Islet of Langerhans (tissue), 1 donor: Measurements from ENCODE around the gene TACC2.

Experiments used
- FAIRE-seq: peaks from one replicate; lab custom pipeline; 2011; peaks lifted over from hg19 to GRCh38; lab: Jason Lieb, UNC

The TACC2 gene

GRCh38 chr10:122252805-122253204, 263.8 kb downstream of the TACC2 start:
- FAIRE-seq: no peak

- FAIRE-seq: no peak
These were observed 264.6 kb downstream of the TACC2 start for GRCh38 chr10:122253605-122254004.

- no peak for FAIRE-seq
These were observed 265.9 kb downstream of the TACC2 start for GRCh38 chr10:122254831-122255230.

- no peak for FAIRE-seq
These were observed 266.7 kb downstream of the TACC2 start for GRCh38 chr10:122255509-122256301.

DNA sequence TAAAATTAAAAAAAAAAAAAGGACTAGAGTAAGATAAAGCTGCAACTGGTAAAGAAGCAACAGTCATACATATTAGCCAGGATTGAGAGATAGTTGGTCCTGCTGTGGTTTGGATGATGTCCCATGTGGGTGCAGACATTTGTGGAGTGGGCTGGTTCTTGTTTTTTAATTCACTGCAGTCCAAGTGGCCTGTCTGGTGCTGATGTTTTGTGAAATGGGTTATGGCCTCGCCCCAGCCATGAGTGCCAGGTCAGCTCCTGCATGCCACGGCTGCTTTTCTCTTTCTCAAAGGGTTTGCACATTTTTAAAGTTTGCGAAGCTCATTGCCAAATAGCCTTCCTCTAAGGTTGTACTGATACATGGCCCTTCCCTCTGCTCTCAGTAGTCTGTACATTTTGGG, 268.1 kb downstream of the TACC2 start:
- no peak for FAIRE-seq

DNA sequence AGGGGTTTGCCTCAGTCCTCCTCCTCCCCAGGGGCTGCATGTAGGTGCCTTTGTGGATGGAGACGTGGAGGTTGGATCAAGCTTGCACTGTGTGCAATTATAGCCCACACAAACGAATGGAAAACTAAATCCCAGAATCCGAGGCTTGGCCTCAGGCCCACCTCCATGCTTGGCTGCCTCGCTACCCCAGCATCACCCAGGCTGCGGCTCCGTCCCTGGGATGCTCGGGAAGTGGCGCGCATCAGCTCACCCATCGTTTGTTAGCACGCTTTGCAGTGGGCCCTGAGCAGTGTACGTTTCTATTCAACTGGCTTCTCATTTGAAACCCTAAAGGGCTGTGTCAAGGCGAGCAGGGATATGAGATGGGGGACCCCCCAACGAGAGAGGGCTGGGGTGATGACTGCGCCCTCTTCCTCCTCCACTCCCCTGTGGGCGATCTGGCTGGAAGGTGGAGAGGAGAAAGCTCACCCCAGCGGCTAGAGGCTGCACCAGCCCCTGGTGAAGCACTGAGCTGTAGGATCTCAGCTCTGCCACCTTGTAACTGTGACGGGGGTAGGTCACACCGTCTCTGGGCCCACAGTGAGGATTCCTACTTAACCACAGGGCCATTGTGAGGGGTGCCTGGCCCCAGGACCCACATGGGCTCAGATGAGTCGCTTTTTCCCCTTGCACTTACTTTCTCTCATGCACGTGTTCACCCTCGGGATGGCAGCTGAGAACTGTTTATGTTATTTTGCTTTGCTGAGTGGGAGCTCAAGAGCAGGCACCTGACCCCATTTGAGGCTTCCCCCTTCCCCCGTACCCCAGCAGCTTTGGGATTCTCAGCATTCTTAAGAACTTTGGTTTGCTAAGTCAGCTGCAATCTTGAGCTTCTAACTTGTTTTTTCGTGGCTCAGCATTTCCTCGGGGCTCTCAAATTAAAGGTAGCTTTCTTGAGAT, 269.4 kb downstream of the TACC2 start:
- no peak for FAIRE-seq

GRCh38 chr10:122259075-122259466, 270.1 kb downstream of the TACC2 start:
- FAIRE-seq: no peak

DNA sequence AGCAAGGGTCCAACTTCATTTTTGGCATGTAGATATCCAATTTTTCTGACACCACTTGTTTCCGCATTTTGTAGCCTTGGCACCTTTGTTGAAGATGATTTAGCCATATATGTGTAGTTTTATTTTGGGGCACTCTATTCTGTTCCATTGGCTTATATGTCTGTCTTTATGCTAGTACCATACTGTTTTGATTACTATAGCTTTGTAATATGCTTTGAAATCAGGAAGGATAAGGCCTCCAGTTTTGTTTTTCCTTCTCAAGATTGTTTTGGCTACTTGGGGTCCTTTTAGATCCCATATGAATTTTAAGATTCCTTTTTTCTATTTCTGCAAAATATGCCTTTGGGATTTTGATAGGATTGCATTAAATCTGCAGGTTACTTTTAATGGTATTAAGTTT, 272.6 kb downstream of the TACC2 start:
- FAIRE-seq: no peak

GRCh38 chr10:122263971-122264370, 275.0 kb downstream of the TACC2 start:
- no peak for FAIRE-seq

GRCh38 chr10:122264436-122264835, 275.5 kb downstream of the TACC2 start:
- no peak for FAIRE-seq

GRCh38 chr10:122264931-122265330, 276.0 kb downstream of the TACC2 start:
- FAIRE-seq: no peak

- FAIRE-seq: no peak
These were observed 276.9 kb downstream of the TACC2 start for GRCh38 chr10:122265896-122266295.

DNA sequence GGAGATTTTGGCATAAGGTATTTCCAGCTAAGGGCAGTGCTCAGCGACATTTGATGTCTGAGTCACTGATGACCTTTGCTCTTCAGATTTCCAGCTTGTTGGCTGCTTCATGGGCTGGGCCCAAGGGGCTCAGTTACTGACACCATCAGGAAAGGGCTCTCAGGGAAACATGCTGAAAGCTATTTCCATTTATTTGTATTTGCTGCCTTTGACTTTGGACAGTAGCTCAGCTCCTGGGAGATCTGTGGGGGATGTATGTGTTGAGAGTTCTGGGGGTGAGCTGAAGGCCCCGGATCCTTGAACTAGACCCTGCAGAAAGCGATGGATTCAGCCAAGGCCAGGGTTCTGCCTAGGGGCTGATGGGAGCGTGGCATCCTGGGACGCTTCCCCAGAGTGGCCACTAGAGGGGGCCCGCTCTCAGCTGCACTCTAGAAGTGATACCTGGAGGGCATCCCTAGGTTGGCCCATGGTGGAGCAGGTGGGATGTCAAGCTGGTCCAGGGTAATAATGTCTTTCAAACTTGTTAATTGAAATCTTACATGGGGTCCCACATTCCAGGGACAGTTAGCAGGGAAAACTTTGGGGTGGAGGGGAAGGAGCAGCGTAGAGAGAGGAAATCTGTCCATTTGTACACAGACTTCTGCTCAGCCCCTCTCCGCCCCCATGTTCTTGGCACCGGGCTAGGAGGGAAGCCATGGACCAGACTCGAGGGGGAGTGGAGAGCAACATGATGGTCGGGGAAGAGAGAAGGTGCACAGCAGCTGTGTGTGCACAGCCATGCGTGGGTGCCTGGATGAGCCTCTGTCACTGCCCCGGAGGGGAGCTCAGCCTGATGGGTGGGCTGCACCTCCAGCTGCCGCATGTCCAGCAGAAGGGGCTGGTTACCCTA, 279.1 kb downstream of the TACC2 start:
- no peak for FAIRE-seq

GRCh38 chr10:122269059-122269687, 280.2 kb downstream of the TACC2 start:
- FAIRE-seq: no peak

DNA sequence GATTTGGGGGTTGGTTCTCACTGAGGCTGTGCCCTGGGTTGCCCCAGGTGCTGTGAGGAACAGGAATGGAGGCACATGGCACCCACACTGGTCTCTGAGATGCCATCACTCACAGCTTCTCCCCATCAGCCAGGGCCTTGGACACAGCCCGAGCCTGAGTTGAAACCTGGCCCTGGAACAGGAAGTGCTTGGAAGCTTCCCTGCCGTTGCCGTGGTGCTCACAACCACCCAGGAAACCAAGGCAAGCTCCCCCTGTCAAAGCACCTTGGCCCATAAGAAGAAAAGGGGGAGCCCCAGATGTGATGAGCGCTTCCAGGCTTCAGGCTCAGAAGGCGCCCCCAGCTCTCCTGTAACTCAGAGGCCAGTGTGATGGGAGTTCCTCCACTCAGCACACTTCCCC, 282.1 kb downstream of the TACC2 start, which contains the start of gene BTBD16:
TSS of gene BTBD16 (plus strand) at position 221 of the 400 bp plus-strand sequence. CDS start 3,786 bp downstream, outside the sequence.
- no peak for FAIRE-seq

- no peak for FAIRE-seq
These were observed 285.1 kb downstream of the TACC2 start for GRCh38 chr10:122273966-122274545.

DNA sequence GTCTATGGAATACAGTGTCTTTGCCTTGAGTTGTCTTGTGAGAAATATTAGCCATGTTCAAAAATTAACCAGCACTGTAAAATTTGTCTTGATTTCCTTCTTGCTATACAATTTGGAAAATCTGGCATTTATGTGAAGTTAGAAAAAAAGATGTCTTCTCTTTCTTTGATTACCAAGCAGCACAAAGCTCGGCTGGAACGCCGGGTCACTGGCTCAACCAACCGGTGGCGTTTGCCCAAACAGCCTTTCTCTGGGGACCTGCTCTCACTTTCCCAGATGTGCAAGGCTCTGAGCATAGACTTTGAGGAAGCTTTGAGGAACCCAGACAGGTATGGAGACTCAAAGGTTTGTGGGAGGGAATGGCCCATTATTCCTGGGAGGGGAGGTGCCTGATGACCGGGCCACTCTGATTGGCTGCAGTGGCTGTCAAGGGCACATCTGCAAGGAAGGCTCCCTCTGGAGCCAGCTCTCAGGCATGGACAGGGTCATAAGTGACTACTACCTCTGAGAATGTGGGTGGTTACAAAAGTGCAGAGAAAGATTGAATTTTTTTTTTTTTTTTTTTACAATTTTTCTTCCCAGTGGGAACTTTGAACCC, 287.7 kb downstream of the TACC2 start:
- no peak for FAIRE-seq

DNA sequence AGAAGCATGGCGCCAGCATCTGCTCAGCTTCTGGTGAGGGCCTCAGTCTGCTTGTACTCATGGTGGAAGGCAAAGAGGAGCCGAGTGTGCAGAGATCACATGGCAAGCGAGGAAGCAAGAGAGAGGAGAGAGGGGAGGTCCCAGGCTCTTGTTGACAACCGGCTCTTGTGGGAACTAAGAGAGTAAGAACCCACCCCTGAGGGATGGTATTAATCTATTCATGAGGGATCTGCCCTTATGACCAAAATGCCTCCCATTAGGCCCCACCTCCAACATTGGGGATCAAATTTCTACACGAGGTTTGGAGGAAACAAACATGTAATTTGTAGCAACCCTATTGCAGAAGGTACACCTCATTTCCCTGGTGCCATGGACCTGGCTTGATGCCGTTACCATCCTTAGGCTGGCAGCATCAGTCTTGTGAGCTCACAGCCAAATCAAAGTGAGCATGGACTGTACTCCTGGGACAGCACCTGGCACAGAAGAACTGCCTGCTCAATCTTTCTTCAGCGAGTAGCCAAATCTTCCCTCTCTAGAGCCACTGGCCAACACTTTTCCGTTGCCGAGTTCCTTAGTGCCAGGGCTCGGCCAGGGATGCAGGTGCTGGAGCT, 288.7 kb downstream of the TACC2 start:
- no peak for FAIRE-seq

- no peak for FAIRE-seq
These were observed 290.8 kb downstream of the TACC2 start for GRCh38 chr10:122279725-122280141.

GRCh38 chr10:122280156-122280555, 291.2 kb downstream of the TACC2 start:
- FAIRE-seq: no peak
